MCF 10A (cell line): ENCODE data around the gene KIF12. TPM values are rescaled to one million over a fixed set of nuclear protein-coding genes. Genes with fewer than 3 reads are reported as not detected.

Experiments
- BruUV-seq: library from RNA; stranded (reverse); fragments of 400-500 nt; replicated peaks from 2 replicates; lab custom pipeline; 2021; lab: Mats Ljungman, UMichigan
- CTCF ChIA-PET: fragments of 300-600 bp; sonication (Branson Sonifier 250); formaldehyde crosslinking; extraction: SDS; loops from one replicate; lab custom pipeline; 2021; ENCODE audit warnings: antibody characterized with exemption, inconsistent platforms; lab: Yijun Ruan, JAX
- POLR2A ChIA-PET: fragments of 300-600, 350-650 bp; sonication (Branson Sonifier 250); formaldehyde crosslinking; extraction: SDS; loops from one replicate; lab custom pipeline; 2020; ENCODE audit warnings: antibody characterized with exemption, inconsistent platforms; lab: Yijun Ruan, JAX
- DNase-seq: peaks from one replicate; pipeline ENCODE4 v3.0.0-alpha.2; 2018; ENCODE audit not compliant: unreplicated experiment
- H3K27ac Mint-ChIP-seq: one replicate; pipeline ENCODE4 v1.8.0; 2022; ENCODE audit warnings: mild to moderate bottlenecking, low read depth, mixed read lengths; ENCODE audit not compliant: unreplicated experiment
- H3K27me3 Mint-ChIP-seq: one replicate; pipeline ENCODE4 v1.8.0; 2022; ENCODE audit warnings: mixed read lengths; ENCODE audit not compliant: insufficient read depth, unreplicated experiment
- H3K36me3 Mint-ChIP-seq: one replicate; pipeline ENCODE4 v1.8.0; 2022; ENCODE audit warnings: mild to moderate bottlenecking, moderate library complexity, mixed read lengths; ENCODE audit not compliant: insufficient read depth, unreplicated experiment
- H3K4me1 Mint-ChIP-seq: one replicate; pipeline ENCODE4 v1.8.0; 2022; ENCODE audit warnings: mixed read lengths; ENCODE audit not compliant: insufficient read depth, unreplicated experiment
- H3K4me3 Mint-ChIP-seq: one replicate; pipeline ENCODE4 v1.8.0; 2022; ENCODE audit warnings: mild to moderate bottlenecking, moderate library complexity, mixed read lengths; ENCODE audit not compliant: unreplicated experiment
- H3K9me3 Mint-ChIP-seq: one replicate; pipeline ENCODE4 v1.8.0; 2022; ENCODE audit warnings: mixed read lengths; ENCODE audit not compliant: unreplicated experiment
- CTCF ChIP-seq: fragments of 200-600 bp; IDR thresholded peaks from one replicate; pipeline ENCODE4 v1.8.0; 2022; ENCODE audit warnings: antibody characterized with exemption, mild to moderate bottlenecking; ENCODE audit not compliant: unreplicated experiment
- intact Hi-C: fragments of 100-400 bp; cut with micrococcal nuclease; formaldehyde crosslinking; loops from 2 replicates; pipeline ENCODE4 v1.14.1; 2022
- total RNA-seq: library from RNA; stranded (reverse); gene quantifications from 2 replicates; pipeline ENCODE4 v1.2.3, GENCODE V29; 2022

Gene KIF12
- total RNA-seq, 1 experiment from 2014 or later: not detected

DNA sequence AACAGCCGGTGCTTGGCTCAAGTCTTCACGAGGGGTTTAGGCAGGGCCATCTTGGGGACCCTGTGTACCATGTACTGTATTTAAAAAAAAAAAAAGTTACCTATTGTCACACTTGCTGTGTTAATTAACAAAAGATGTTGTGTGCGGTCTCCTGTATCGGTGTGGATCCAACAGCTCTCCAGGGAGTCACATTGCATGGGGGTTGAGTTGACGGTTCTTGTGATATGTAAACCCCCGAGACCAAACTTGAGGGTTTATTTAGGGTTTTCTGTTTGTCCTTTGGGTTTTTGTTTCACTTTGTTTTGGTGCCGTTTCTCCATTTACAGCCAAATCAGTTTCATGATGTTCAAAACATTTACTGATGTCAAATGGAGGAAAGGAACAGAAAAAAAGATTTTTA is 43.2 kb downstream of the KIF12 start:
- CTCF ChIA-PET: no interaction called here

GRCh38 chr9:114055061-114055460 is 44.0 kb downstream of the KIF12 start:
- DNase-seq: no peak
- no peak for TF ChIP-seq CTCF
- Mint-ChIP-seq H3K4me3 (no peak overlapping the region), H3K36me3 (no peaks in the 10 kb centered on the region), H3K27ac (no peak overlapping the region), H3K9me3 (no peaks in the 10 kb centered on the region), H3K4me1 (no peaks in the 10 kb centered on the region), H3K27me3 (no peaks in the 10 kb centered on the region)
- no TSS peak for BruUV-seq
- ChIA-PET CTCF (no interaction called here), POLR2A (no interaction called here)
- intact Hi-C loops: no loop called here

More for the DNA sequence above, 43.2 kb downstream of the KIF12 start:
- DNase-seq: no peak
- intact Hi-C loops: no loop called here
- no peaks in the 10 kb centered on the region for H3K36me3 Mint-ChIP-seq
- no TSS peak for BruUV-seq
- no peak for TF ChIP-seq CTCF
- no peak overlapping the region for H3K27ac Mint-ChIP-seq
- H3K9me3 Mint-ChIP-seq: no peaks in the 10 kb centered on the region
- POLR2A ChIA-PET: no interaction called here
- H3K4me1 Mint-ChIP-seq: no peaks in the 10 kb centered on the region
- H3K27me3 Mint-ChIP-seq: no peaks in the 10 kb centered on the region
- no peak overlapping the region for H3K4me3 Mint-ChIP-seq

DNA sequence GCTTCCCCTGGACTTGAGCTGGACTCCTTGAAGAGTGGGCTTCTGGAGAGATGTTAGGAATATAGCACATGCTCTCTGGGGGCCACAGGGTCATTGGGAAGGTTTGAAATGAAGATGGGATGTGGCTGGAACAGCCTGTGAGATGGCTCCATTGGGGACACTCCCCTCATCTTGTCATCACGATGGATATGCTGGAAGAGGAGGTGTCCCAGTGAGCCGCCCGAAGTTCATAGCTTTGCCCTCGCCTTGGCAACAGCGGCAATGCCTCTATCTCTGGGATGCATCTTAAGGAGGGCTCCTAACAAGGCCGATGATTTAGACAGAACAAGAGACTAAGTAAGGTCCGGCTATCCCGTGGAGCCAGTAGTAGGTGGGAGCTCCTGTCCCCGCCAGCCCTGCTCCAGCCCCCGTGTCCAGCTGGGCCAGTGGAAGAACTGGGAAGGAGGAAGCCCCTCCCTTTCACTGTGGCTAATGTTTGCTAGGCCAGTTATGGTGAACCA is 44.9 kb downstream of the KIF12 start:
- CTCF ChIA-PET: interaction anchor here (0.6 kb wide), 1 partner anchor 101 kb away, joined by 3 read pairs; the partner anchor contains the start of gene COL27A1

More for the DNA sequence above, 44.9 kb downstream of the KIF12 start:
- Mint-ChIP-seq H3K9me3 (no peaks in the 10 kb centered on the region), H3K36me3 (peaks cover 6% of the 10 kb centered on the region), H3K27ac (no peak overlapping the region), H3K27me3 (no peaks in the 10 kb centered on the region), H3K4me1 (no peaks in the 10 kb centered on the region), H3K4me3 (no peak overlapping the region)
- POLR2A ChIA-PET: no interaction called here
- BruUV-seq: no TSS peak
- no peak for TF ChIP-seq CTCF
- DNase-seq: no peak
- intact Hi-C loops: no loop called here
